KMS-11 (cell line): ENCODE results near the gene CORO2A.
A peak's percentile ranks its signal among the peaks of the same experiment; 100 is the strongest.

ENCODE experiments used
- H2AFZ ChIP-seq: fragments of 200-600 bp; sonication (generic); 2 replicates; pipeline ENCODE4 v1.6.1; 2016; ENCODE audit warnings: antibody characterized with exemption, mixed run types, low read depth
- H3K27ac ChIP-seq: fragments of 200-600 bp; sonication (generic); 2 replicates; pipeline ENCODE4 v1.6.1; 2016; ENCODE audit warnings: mild to moderate bottlenecking, mixed run types
- H3K27me3 ChIP-seq: fragments of 200-600 bp; sonication (generic); 2 replicates; pipeline ENCODE4 v1.6.1; 2017; ENCODE audit warnings: mild to moderate bottlenecking, low read depth, mixed run types, moderate library complexity; ENCODE audit not compliant: insufficient read depth
- H3K36me3 ChIP-seq: fragments of 200-600 bp; sonication (generic); 2 replicates; pipeline ENCODE4 v1.6.1; 2017; ENCODE audit warnings: mild to moderate bottlenecking, mixed run types; ENCODE audit not compliant: insufficient read depth
- H3K4me1 ChIP-seq: fragments of 200-600 bp; sonication (generic); 2 replicates; pipeline ENCODE4 v1.6.1; 2016; ENCODE audit warnings: mild to moderate bottlenecking, low read depth, mixed run types; ENCODE audit not compliant: poor library complexity, severe bottlenecking
- H3K4me2 ChIP-seq: fragments of 200-600 bp; sonication (generic); 2 replicates; pipeline ENCODE4 v1.7.0; 2016; ENCODE audit warnings: mild to moderate bottlenecking, mixed run types
- H3K4me3 ChIP-seq: fragments of 200-600 bp; sonication (generic); IDR thresholded peaks from 2 replicates; pipeline ENCODE4 v1.6.1; 2017; ENCODE audit warnings: low read depth, low read length, mixed read lengths; ENCODE audit not compliant: insufficient read depth
- H3K79me2 ChIP-seq: fragments of 200-600 bp; sonication (generic); 2 replicates; pipeline ENCODE4 v1.6.1; 2016; ENCODE audit warnings: low read depth, mixed run types; ENCODE audit not compliant: insufficient read depth
- H3K9ac ChIP-seq: fragments of 200-600 bp; sonication (generic); 2 replicates; pipeline ENCODE4 v1.6.1; 2016; ENCODE audit warnings: mild to moderate bottlenecking, mixed run types
- H4K20me1 ChIP-seq: fragments of 200-600 bp; sonication (generic); 2 replicates; pipeline ENCODE4 v1.6.1; 2016; ENCODE audit warnings: mild to moderate bottlenecking, mixed run types; ENCODE audit not compliant: insufficient read depth
- CTCF ChIP-seq: fragments of 200-600 bp; sonication (generic); conservative IDR thresholded peaks from 2 replicates; pipeline ENCODE4 v1.6.1; 2017; ENCODE audit warnings: low read depth, mild to moderate bottlenecking, antibody characterized with exemption, low read length, moderate library complexity, mixed read lengths

Gene CORO2A

GRCh38 chr9:98164912-98165311, 27.5 kb downstream of the CORO2A start:
- Histone ChIP-seq H3K79me2 (no peaks in the 10 kb centered on the region), H2AFZ (no peak overlapping the region), H3K4me3 (no peak overlapping the region), H3K4me2 (peak overlapping the region; percentile 36; the same call in 1 of the 2 replicates), H3K27me3 (no peaks in the 10 kb centered on the region), H4K20me1 (no peaks in the 10 kb centered on the region), H3K36me3 (no peaks in the 10 kb centered on the region), H3K27ac (no peak overlapping the region), H3K9ac (no peak overlapping the region), H3K4me1 (peaks cover 25% of the 10 kb centered on the region)
- TF ChIP-seq CTCF = no peak

GRCh38 chr9:98162613-98163012, 29.8 kb downstream of the CORO2A start:
- Histone ChIP-seq H3K36me3 (no peaks in the 10 kb centered on the region), H3K4me2 (no peak overlapping the region), H4K20me1 (no peaks in the 10 kb centered on the region), H2AFZ (no peak overlapping the region), H3K27ac (no peak overlapping the region), H3K4me3 (no peak overlapping the region), H3K27me3 (no peaks in the 10 kb centered on the region), H3K4me1 (peaks cover 25% of the 10 kb centered on the region), H3K9ac (no peak overlapping the region), H3K79me2 (no peaks in the 10 kb centered on the region)
- TF ChIP-seq CTCF = no peak

- Histone ChIP-seq H2AFZ (no peak overlapping the region), H3K27me3 (no peaks in the 10 kb centered on the region), H3K4me1 (peaks cover 25% of the 10 kb centered on the region), H3K79me2 (no peaks in the 10 kb centered on the region), H3K36me3 (no peaks in the 10 kb centered on the region), H4K20me1 (no peaks in the 10 kb centered on the region), H3K4me3 (no peak overlapping the region), H3K27ac (no peak overlapping the region), H3K9ac (no peak overlapping the region), H3K4me2 (no peak overlapping the region)
- TF ChIP-seq CTCF = no peak
Measured at GRCh38 chr9:98161851-98162250, 30.6 kb downstream of the CORO2A start.

- no peaks in the 10 kb centered on the region for H4K20me1 ChIP-seq
- TF ChIP-seq CTCF = no peak
- H3K36me3 ChIP-seq = no peaks in the 10 kb centered on the region
- no peaks in the 10 kb centered on the region for H3K79me2 ChIP-seq
- H3K9ac ChIP-seq = no peak overlapping the region
- no peak overlapping the region for H3K4me3 ChIP-seq
- no peak overlapping the region for H3K4me2 ChIP-seq
- no peak overlapping the region for H3K27ac ChIP-seq
- no peak overlapping the region for H2AFZ ChIP-seq
- no peaks in the 10 kb centered on the region for H3K27me3 ChIP-seq
- peaks cover 22% of the 10 kb centered on the region for H3K4me1 ChIP-seq
Measured at GRCh38 chr9:98159790-98160189, 32.6 kb downstream of the CORO2A start.
